EH (cell line): ENCODE data around the gene FKBP1A.

Experiments used
- DNase-seq: peaks from one replicate; pipeline ENCODE4 v3.0.0-alpha.2; 2015; ENCODE audit warnings: low read depth

FKBP1A gene

GRCh38 chr20:1383623-1384404, 9.0 kb downstream of the FKBP1A start:
- DNase-seq, result no peak

- DNase-seq, result no peak
Measured at GRCh38 chr20:1382670-1383069, 10.2 kb downstream of the FKBP1A start.

- no peak for DNase-seq
Measured at GRCh38 chr20:1381753-1382591, 10.9 kb downstream of the FKBP1A start.

GRCh38 chr20:1378735-1379125, 14.1 kb downstream of the FKBP1A start:
- DNase-seq, result no peak

- DNase-seq, result peak; percentile 67
Measured at GRCh38 chr20:1377984-1378734, 14.7 kb downstream of the FKBP1A start.

- no peak for DNase-seq
Measured at GRCh38 chr20:1377341-1377871, 15.4 kb downstream of the FKBP1A start.

GRCh38 chr20:1376408-1377270, 16.2 kb downstream of the FKBP1A start:
- no peak for DNase-seq

- no peak for DNase-seq
Measured at GRCh38 chr20:1376007-1376406, 16.8 kb downstream of the FKBP1A start.

GRCh38 chr20:1375515-1375914, 17.3 kb downstream of the FKBP1A start:
- DNase-seq, result peak; percentile 83

GRCh38 chr20:1374246-1374645, 18.6 kb downstream of the FKBP1A start:
- DNase-seq, result no peak

GRCh38 chr20:1373614-1374013, 19.2 kb downstream of the FKBP1A start:
- DNase-seq, result no peak

GRCh38 chr20:1373036-1373435, 19.8 kb downstream of the FKBP1A start:
- no peak for DNase-seq

- no peak for DNase-seq
Measured at GRCh38 chr20:1371830-1372539, 20.9 kb downstream of the FKBP1A start.

- no peak for DNase-seq
Measured at GRCh38 chr20:1371202-1371782, 21.6 kb downstream of the FKBP1A start.

- peak; percentile 54 for DNase-seq
Measured at GRCh38 chr20:1370548-1371110, 22.2 kb downstream of the FKBP1A start.

- DNase-seq, result no peak
Measured at GRCh38 chr20:1369970-1370369, 22.9 kb downstream of the FKBP1A start.

GRCh38 chr20:1368448-1369199, 24.2 kb downstream of the FKBP1A start:
- peak; percentile 79 for DNase-seq

GRCh38 chr20:1367479-1367878, 25.4 kb downstream of the FKBP1A start:
- no peak for DNase-seq

GRCh38 chr20:1364106-1364505, 28.7 kb downstream of the FKBP1A start:
- DNase-seq, result no peak
